Psoas muscle (tissue), 8 donors: Measurements from ENCODE around the gene PDLIM7. TPM values are rescaled to one million over a fixed set of nuclear protein-coding genes. Genes with fewer than 3 reads are reported as not detected.

Experiments used
- ATAC-seq, 4 donors: fragments of 200-7000 bp; cut with Tn5 transposase; one replicate each; pipeline ENCODE4 v1.9.1; 2020; ENCODE audit warnings: moderate library complexity in 3 of 4, mild to moderate bottlenecking in 2 of 4
- DNase-seq, 2 donors: peaks; one replicate each; pipeline ENCODE4 v3.0.0-alpha.2; 2020
- H3K27ac ChIP-seq: fragments of 200-600 bp; one replicate; pipeline ENCODE4 v1.8.0; 2022
- H3K27me3 ChIP-seq, 3 donors: fragments of 200-600 bp in 1 of 3; one replicate each; pipeline versions ENCODE4 v1.6.1 to v1.8.0; 2013 to 2022; ENCODE audit warnings: low read length in 2 of 3, mild to moderate bottlenecking in 2 of 3, moderate library complexity in 1 of 3; ENCODE audit not compliant: insufficient read depth in 3 of 3
- H3K36me3 ChIP-seq, 2 donors: fragments of 200-600 bp in 1 of 2; one replicate each; pipeline versions ENCODE4 v1.6.1 to v1.8.0; 2013 to 2022; ENCODE audit warnings: low read depth in 1 of 2, mild to moderate bottlenecking in 1 of 2, moderate library complexity in 1 of 2; ENCODE audit not compliant: insufficient read depth in 1 of 2
- H3K4me1 ChIP-seq: fragments of 200-600 bp; one replicate; pipeline ENCODE4 v1.8.0; 2022
- H3K4me3 ChIP-seq: fragments of 200-600 bp; one replicate; pipeline ENCODE4 v1.8.0; 2022; ENCODE audit warnings: mild to moderate bottlenecking
- H3K9me3 ChIP-seq: fragments of 200-600 bp; one replicate; pipeline ENCODE4 v1.8.0; 2022
- CTCF ChIP-seq: fragments of 200-600 bp; IDR thresholded peaks from one replicate; pipeline ENCODE4 v1.8.0; 2022; ENCODE audit warnings: antibody characterized with exemption
- WGBS, 3 donors: extraction: QIAGEN DNeasy Blood & Tissue Kit; methylation state at CpG; one replicate each; pipeline versions ENCODE4 v1.1.6 to v1.1.7; 2013; 5-methylcytosine and 5-hydroxymethylcytosine counted together
- intact Hi-C, 2 donors: fragments of 100-400 bp; cut with DNase I; formaldehyde crosslinking; loops; one replicate each; pipeline versions ENCODE4 v1.11.0 to v1.14.2; 2022
- polyA plus RNA-seq, 3 donors: library from polyadenylated mRNA; stranded (reverse); fragments of 200-250 nt; gene quantifications; one replicate each; pipeline ENCODE4 v1.2.3, GENCODE V29; 2013
- total RNA-seq, 4 donors: library from RNA; stranded (reverse); fragmentation: NEBNext Ultra II Directional in 2 of 4; extraction: Animal tissue kit (Norgen Biotek cat#: 25700) in 2 of 4; gene quantifications; one replicate each; pipeline versions ENCODE4 v1.2.1 to v1.2.4, GENCODE V29; 2021 to 2023
- donor health status: healthy with polysubstance abuse.
- donor health status: DM: no; HTN: no; CAD: no; lungs with moderate emphysema.
- donor health status: Bipolar disorder and iron deficiency.
- donor health status: healthy.
- donor health status: DM: yes; HTN: yes; CAD: no.
- donor health status: DM: no; HTN: no; CAD: no.
- donor health status: DM: no; HTN: no; CAD: no.
- donor health status: DM: yes; HTN: yes; CAD: no.

The PDLIM7 gene
- total and polyA plus RNA-seq, 7 donors: 134 to 254 (median 174) TPM

- no peak overlapping the region for H3K27ac ChIP-seq
- WGBS, 3 donors: 88 to 97% (median 90%) methylated on average over 15 to 16 of the region's 16 CpGs
- no peaks in the 10 kb centered on the region for H3K9me3 ChIP-seq
- DNase-seq: no peak
- TF ChIP-seq CTCF: no peak
- intact Hi-C loops: no loop called here
- H3K36me3 ChIP-seq: peaks cover 7 to 61% of the 10 kb centered on the region in 2 donors
- H3K4me1 ChIP-seq: peaks cover 11% of the 10 kb centered on the region
- no peak overlapping the region for H3K4me3 ChIP-seq
- no peak for ATAC-seq
- no peaks in the 10 kb centered on the region for H3K27me3 ChIP-seq
Observed at GRCh38 chr5:177512736-177513380, 15.5 kb upstream of the PDLIM7 start.

- no peak for TF ChIP-seq CTCF
- 88 to 93% (median 91%) methylated on average over 29 to 34 of the region's 34 CpGs for WGBS, 3 donors
- Histone ChIP-seq H3K36me3 (peaks cover 7 to 61% of the 10 kb centered on the region in 2 donors), H3K27me3 (no peaks in the 10 kb centered on the region), H3K9me3 (no peaks in the 10 kb centered on the region), H3K4me3 (no peak overlapping the region), H3K27ac (no peak overlapping the region), H3K4me1 (peaks cover 11% of the 10 kb centered on the region)
- intact Hi-C loops: no loop called here
- DNase-seq (no peak), ATAC-seq (no peak)
Observed at GRCh38 chr5:177511796-177512675, 14.6 kb upstream of the PDLIM7 start.

GRCh38 chr5:177511181-177511580 lies 13.8 kb upstream of the PDLIM7 start:
- H3K9me3 ChIP-seq: no peaks in the 10 kb centered on the region
- no peak for TF ChIP-seq CTCF
- no peak for ATAC-seq
- DNase-seq: no peak
- no peaks in the 10 kb centered on the region for H3K27me3 ChIP-seq
- peaks cover 10% of the 10 kb centered on the region for H3K4me1 ChIP-seq
- WGBS, 3 donors: 80 to 86% (median 82%) methylated on average over 5 of the region's 5 CpGs
- peaks cover 7 to 61% of the 10 kb centered on the region in 2 donors for H3K36me3 ChIP-seq
- intact Hi-C loops: no loop called here
- no peak overlapping the region for H3K27ac ChIP-seq
- no peak overlapping the region for H3K4me3 ChIP-seq

- H3K9me3 ChIP-seq: no peaks in the 10 kb centered on the region
- ATAC-seq: peak in 1 of 4 donors; percentile 32
- no peak overlapping the region for H3K4me3 ChIP-seq
- 78 to 85% (median 81%) methylated on average over 15 of the region's 15 CpGs for WGBS, 3 donors
- H3K36me3 ChIP-seq: peaks cover 7 to 57% of the 10 kb centered on the region in 2 donors
- no peak overlapping the region for H3K27ac ChIP-seq
- peaks cover 4% of the 10 kb centered on the region for H3K4me1 ChIP-seq
- no peaks in the 10 kb centered on the region for H3K27me3 ChIP-seq
- intact Hi-C loops: no loop called here
- DNase-seq: no peak
- TF ChIP-seq CTCF: no peak
Observed at GRCh38 chr5:177510567-177511053, 13.2 kb upstream of the PDLIM7 start.
